GM19043 (cell line): ENCODE data around the gene HOXD3.

ENCODE experiments used
- ATAC-seq: cut with Tn5 transposase; IDR thresholded peaks from one replicate; pipeline ENCODE4 v1.9.1; 2021; ENCODE audit warnings: low read depth; ENCODE audit not compliant: unreplicated experiment

HOXD3 gene

DNA sequence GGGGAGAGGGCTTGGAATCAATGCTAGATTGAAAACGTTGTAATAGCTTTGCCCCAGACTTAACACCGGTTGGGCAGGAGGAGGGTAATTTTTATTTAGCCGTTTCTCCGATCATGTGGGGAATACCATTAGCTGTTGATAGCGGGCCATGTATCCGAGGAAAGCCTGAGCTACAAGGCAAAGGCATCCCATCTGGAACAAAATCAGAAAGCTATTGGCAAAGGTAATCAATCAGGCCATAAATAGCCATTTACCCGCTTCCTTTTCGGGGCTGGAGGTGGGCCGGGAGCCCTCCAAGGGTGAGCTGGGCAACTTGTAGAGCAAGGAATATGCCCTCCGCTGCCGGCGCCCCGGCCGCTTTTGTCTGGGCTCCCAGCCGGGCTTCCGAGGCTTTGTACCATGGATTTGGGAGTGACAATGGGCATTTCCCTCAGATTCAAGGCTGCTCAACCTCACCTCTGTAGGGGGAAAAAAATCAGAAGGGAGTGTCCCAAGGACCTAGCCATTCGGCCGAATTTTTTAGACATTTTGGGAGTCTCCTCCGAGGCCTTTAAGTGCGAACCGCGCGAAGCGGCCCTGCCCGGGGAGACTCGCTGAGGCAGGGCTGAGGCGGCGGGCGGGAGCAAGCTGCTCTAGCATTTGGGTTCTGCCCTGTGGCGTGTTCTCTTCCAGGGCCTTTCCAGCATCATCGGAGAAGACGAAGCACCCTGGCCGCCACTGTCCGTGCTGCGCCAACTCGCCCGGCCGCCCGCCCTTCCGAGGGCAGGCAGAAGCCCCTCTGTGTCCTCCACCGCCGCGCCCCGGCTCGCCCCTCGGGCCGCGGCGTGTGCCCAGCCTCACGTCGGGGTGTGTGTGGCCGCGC lies 35.7 kb upstream of the HOXD3 start:
- no peak for ATAC-seq

DNA sequence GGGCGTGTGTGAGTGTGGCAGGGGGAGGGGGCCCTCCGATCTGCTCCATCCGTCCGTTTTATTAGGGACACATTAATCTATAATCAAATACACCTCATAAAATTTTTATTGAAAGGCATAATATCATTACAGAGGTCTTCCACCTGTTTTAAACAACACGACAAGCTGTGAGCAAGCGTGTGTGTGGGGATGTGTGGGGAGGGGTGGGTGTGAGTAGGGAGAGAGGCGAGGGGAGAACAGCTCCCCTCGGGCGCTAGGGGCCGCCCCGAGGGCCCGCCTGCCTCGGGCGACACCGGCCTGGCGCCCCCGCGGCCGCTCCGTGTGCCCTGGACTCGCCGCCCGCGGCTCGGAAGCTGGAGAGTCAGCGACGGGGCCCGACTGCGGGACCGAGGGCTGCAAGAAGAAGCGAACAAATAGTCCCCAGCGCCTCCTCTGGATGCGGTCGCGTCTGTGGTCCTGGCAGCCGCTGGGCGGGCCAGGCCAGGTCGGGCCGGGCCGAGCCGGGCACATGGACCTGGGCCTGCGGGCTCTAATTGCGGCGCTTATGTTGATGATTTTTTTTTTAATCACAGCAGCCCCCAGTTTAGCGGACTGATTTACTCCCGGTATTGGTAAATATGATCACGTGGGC lies 34.9 kb upstream of the HOXD3 start:
- ATAC-seq = no peak

DNA sequence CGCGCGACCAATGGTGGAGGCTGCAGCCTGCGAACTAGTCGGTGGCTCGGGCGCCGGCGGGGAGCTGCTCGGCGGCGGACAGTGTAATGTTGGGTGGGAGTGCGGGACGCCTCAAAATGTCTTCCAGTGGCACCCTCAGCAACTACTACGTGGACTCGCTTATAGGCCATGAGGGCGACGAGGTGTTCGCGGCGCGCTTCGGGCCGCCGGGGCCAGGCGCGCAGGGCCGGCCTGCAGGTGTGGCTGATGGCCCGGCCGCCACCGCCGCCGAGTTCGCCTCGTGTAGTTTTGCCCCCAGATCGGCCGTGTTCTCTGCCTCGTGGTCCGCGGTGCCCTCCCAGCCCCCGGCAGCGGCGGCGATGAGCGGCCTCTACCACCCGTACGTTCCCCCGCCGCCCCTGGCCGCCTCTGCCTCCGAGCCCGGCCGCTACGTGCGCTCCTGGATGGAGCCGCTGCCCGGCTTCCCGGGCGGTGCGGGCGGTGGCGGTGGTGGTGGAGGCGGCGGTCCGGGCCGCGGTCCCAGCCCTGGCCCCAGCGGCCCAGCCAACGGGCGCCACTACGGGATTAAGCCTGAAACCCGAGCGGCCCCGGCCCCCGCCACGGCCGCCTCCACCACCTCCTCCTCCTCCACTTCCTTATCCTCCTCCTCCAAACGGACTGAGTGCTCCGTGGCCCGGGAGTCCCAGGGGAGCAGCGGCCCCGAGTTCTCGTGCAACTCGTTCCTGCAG lies 34.3 kb upstream of the HOXD3 start, which contains the start of gene HOXD9:
Gene HOXD9, plus strand, starts transcription at position 37 of the 728 bp plus-strand sequence. Its CDS starts 50 bp downstream, at position 87.
- ATAC-seq = no peak

DNA sequence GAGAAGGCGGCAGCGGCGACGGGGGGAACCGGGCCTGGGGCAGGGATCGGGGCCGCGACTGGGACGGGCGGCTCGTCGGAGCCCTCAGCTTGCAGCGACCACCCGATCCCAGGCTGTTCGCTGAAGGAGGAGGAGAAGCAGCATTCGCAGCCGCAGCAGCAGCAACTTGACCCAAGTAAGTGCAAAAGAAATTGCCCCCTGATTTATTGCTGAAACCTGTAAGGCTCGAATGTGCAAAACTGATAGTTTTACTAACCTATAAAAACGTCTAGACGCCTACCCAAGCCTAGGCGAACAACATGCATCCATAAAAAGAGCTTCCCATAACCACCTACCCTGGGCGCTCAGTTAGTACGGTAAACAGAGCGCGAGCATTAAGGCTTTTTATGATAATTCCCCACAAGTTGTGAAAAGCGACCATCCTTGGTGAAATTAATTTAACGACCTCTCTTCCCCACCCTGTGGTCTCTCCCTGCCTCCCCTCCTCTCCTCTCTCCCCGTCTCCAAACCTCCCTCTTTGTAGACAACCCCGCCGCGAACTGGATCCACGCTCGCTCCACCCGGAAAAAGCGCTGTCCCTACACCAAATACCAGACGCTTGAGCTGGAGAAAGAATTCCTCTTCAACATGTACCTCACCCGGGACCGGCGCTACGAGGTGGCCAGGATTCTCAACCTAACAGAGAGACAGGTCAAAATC lies 33.5 kb upstream of the HOXD3 start:
- no peak for ATAC-seq

DNA sequence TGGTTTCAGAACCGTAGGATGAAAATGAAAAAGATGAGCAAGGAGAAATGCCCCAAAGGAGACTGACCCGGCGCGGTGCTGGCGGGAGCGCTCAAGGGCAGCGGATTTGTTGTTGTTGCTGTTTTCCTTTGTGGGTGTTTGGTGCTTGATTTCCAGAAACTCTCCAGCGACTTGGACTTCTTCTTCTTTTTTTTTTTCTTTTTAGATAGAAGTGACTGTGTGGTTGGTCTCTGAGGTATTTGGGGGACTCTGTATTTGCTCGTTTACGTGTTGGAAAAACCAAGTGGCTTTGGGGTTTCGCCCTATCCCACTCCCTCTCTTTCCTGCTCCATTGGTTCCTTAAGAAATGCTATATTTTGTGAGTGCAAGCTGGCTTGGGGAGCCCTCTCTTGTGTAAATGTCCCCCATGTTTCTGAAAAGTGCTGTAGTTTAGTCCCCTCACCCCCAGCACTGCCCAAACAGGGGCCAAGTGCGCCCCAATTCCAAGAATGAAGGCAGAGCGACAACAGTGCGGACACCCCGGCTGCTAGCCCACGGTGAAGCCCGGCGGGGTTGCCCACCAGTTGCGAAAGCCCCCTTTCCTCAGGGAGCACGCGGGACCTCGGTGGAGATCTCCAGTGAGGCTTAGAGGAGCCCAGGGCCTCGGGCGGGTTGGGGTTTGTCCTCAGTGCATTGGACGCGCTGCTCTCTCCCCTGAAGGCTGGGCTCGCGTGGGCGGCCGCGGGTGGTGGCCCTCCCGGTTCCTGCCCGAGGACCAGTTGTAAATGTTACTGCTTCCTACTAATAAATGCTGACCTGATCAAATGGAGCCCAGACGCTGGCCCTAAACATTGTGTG lies 32.8 kb upstream of the HOXD3 start:
- no peak for ATAC-seq

DNA sequence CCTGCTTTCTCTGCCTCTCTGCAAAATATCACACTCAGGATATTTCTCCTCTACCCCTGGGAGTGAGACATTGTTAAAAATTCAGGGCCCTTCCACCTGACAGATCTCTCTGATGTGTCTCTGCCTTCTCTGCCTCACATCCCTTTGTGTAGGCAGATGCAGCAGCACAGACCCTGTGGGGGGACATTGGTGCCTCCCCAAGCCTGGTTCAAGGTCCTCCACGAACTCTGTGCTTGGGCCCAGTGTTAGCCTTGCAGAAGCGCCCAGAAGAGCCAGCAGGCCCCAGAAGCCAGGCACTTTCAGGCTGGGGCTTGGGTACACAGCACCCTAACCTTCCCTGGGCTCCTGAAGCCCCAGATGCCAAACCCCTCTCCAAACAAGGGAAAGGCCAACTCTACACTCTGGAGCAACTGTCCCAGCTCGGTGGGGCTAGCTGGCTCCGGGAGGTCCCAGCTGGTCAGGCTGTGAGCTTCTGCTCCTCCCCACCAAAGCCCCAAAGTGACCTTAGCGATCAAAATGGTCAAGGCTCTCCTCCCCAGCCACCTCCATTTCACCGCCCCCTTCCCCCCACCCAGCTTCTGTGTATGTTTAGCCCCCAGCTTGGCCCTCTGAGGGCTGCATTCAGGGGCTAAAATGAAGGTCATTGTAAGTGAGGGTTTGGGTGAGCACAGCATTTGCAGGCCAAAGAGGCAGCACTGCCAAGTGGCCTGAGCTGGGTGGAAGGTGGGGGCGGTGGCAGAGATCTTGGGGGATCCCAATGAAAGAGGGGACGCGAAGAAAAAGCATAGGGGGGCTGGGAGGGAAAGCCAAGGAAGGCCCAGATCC lies 31.9 kb upstream of the HOXD3 start:
- no peak for ATAC-seq

DNA sequence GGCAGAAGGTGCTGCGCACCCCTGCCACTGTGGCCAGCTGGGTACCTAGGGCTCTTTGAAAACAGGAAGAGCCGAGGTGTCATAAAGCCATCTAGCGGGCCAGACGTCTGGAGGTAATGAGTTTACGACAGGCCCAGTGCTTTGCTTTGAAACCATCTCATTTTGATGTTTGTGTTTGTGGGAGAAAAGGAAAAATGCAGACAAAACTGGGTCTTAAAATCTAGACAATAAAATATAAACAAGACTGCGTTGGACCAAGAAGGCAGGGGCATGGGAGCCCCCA lies 31.4 kb upstream of the HOXD3 start:
- ATAC-seq = no peak

DNA sequence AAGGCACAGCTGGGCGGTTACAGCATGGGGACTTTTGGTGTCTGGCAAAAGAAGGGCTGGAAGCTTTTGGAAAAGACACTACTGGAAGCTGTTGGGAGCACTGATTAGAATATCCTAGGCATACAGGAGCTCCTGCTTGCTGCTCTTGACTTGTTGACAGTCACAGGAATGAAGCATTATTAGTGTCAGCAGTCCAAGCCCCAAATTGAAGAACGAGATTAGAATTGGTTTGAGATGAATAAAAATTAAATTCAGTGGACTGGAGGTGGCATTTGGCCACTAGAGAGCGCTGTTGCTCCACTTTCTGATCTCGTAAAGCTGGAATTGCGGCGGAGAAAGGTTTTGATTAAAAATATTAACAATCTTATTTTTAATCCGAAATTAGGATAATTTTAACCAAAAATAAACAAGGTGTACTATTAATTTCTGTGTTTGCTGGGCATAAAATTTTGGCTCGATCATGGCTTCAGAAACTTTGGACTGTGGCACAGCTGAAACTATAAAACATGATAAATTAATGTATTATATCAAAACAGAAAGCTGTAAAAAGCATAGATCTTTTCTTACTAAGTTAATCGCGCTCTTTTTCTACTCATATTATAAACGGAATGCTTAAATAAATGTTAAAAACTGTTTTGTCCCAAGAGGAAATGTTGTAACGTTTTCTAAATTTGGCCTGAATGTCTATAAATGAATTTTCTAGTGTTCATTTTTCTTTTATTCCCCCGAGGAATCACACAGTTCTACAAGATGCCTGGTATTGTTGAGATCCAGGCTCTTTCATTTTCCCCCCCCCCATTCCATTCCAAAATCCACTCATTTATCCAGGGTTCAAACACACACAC lies 30.0 kb upstream of the HOXD3 start:
- no peak for ATAC-seq

DNA sequence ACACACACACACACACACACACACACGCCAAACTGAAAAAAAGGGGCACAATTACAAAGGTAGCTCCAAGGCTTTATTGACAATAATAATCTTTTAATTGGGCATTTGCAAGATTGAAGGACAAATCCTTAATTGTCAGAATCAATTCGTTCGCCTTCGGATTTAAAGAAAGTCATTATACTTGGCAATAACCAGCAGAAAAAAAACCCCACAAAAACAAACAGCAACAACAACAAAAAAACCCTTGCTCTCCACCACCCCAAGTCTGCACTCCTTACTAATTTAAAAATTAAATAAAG lies 29.4 kb upstream of the HOXD3 start:
- ATAC-seq = no peak

DNA sequence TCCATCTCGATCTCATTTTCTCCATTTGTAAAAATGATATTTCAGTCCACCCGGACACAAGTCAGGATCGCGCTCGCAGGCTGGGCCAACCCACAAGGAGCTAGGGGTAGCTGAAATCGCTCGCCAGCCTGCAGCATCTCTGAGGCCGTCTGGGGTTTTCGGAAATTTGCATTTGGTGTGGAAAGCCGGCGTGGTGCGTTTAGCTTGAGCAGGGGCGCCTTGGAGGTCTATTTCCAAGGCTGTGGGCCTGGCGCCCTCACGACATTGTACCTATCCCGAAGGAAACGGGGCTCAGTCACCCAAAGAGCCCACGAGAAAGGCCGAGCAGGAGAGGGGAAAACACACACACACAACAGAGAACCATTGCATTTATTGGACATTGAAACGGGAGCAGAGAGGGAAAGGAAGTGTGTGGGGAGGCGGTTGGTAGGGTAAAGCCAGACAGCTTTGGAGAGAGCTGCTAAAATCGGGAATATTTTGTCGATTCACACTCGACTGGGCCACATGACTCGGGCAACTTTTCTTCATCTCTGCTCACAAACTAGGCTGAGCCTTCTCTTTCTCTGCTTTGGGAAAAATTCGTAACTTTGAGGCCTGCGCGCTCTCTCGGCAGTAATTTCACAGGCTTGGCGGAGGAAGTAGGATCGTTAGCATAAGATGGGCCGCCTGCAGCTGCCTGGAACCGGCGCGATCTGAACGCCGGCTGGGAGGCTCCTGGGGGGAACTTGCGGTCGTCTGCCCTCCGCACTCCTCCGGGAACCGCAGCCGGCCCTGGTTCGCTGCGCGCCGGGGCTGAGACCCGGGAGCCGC lies 28.7 kb upstream of the HOXD3 start:
- no peak for ATAC-seq

DNA sequence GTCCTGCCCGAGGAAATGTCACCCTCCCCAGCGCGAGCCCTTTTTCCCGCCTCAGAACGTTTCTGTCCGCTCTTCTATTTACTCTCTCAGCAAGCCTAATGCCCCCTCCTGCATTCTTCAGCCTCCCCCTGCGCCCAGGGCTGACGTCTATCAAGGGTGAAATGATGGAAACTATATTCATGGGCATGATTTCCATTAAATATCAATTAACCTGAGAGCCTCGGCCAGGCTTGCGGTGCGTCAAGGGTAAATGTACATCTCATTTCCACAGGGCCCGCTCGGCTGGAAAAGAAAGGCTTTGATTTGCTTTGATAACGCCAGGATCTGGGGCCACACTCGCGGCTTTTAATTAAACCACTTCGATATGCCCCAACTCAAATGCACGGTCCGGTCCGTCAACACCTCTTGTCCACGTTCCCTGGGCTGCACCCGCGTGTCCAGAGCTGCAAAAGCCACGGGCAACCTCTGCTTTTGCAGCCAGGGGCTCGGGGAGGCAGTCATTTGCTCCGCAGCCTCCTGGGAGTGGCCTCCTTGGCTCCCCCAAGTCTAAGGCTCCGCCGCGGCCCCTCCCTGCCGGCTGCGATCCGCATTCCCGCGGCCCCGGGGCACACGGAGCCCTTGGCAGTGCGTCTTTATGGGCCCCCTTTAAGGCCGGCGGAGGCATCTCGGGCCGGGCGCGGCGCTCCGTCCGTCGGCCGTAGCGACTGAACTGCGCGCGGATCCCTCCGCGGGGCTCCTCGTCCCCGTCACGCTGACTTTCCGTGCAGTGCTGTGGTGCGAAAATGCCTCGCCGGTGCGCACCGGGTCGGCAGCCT lies 27.9 kb upstream of the HOXD3 start, which contains the start of gene HOXD8:
Gene HOXD8, plus strand, starts transcription at position 724 of the 815 bp plus-strand sequence. CDS start 662 bp downstream, outside the sequence.
- ATAC-seq = no peak

DNA sequence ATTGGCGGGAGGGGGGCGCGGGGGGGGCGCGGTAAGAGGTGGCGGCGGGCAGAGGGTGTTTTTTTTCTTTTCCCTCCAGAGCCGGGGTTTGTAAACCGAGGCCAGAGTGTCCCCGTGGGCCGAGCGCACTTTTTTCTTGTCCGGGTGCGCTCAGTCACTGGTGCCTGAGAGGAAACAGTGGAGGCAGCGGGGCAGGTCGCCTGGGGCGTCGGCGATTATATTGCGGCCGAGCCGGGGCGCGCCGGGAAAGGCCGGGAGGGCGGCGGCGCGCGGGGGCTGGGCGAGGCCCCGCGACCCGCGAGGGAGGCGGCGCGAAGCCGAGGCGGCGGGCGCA lies 27.3 kb upstream of the HOXD3 start:
- ATAC-seq = no peak

DNA sequence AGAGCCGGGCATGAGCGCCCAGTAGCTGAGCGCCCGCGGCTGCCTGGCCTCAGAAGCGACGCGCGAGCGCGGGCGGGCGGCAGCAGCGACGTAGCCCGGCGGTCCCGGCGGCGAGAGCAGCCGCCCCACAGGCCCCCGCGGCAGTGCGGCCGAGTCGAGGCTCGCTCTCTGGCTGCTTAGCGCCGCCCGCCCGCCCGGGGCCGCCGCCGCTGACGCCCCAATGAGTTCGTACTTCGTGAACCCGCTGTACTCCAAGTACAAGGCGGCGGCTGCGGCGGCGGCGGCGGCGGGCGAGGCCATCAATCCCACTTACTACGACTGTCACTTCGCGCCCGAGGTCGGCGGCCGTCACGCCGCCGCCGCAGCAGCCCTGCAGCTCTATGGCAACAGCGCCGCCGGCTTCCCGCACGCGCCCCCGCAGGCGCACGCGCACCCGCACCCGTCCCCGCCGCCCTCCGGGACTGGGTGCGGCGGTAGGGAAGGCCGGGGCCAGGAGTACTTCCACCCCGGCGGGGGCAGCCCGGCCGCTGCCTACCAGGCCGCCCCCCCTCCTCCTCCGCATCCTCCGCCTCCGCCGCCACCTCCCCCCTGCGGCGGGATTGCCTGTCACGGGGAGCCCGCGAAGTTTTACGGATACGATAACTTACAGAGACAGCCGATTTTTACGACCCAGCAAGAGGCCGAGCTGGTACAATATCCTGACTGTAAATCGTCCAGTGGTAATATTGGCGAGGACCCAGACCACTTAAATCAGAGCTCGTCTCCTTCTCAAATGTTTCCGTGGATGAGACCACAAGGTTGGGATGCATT lies 26.8 kb upstream of the HOXD3 start:
- ATAC-seq = no peak

DNA sequence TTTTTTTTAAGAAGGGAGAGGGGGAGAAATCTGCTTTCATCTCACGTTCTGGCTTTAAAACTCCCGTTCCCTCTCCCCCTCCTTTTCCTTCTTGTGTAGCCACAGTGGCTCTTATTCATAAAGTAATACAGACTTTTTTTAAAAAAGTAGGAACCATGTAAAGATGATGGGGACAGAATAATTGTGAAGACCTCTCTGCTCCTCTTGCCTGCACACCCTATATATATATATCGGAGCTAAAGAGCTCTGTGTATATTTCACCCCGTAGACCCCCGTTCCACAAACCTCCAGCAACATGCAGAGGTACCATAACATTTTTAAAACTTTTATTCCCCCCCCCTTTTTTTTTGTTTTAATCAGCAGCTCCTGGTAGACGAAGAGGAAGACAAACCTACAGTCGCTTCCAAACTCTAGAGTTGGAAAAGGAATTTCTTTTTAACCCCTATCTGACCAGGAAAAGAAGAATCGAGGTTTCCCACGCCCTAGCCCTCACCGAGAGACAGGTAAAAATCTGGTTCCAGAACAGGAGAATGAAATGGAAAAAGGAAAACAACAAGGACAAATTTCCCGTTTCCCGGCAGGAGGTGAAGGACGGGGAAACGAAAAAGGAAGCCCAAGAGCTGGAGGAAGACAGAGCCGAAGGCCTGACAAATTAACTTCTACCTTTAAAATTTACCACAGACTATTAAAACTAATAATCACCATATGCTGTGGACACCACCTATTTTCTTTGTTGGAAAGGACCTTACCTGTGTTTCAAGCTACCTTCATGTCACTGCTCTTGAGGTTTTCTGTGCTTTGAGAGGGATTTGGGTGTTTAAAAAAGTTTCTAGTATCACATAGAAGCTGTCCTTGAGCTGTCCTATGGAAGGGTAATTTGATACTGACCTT lies 25.9 kb upstream of the HOXD3 start:
- ATAC-seq = no peak

DNA sequence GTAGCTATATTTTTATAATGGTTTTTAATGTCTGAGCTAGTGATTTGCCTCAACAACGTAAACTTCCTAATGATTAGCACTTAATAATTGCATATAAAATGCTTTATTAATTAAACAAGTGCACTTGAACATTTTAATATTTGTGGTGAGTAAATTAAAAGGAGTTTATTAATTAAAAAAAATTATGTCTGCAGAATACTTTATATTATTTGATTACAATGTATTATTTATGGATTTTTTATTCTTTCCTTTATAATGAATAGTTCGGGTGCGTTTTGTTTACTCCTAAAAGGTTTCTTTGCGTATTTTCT lies 25.3 kb upstream of the HOXD3 start:
- ATAC-seq = no peak
